H1 (cell line): Measurements from ENCODE around the gene OPA3. TPM values are rescaled to one million over a fixed set of nuclear protein-coding genes. Genes with fewer than 3 reads are reported as not detected.

Experiments used
- CTCF ChIA-PET: fragments of 300-600 bp; sonication (Branson Sonifier 250); formaldehyde crosslinking; loops from one replicate; lab custom pipeline; 2021; ENCODE audit not compliant: partially characterized antibody; lab: Charles Lee
- POLR2A ChIA-PET: fragments of 300-600 bp; sonication (Branson Sonifier 250); formaldehyde crosslinking; loops from one replicate; lab custom pipeline; 2021; ENCODE audit warnings: inconsistent platforms; ENCODE audit not compliant: partially characterized antibody; lab: Charles Lee
- DNase-seq, 2 experiments: peaks; one replicate each; pipeline versions ENCODE4 v3.0.0 to v3.0.0-alpha.2; 2010 to 2022; ENCODE audit warnings: low spot score in 2 of 2, low read depth in 1 of 2, mixed read lengths in 1 of 2
- FAIRE-seq: peaks from 2 replicates; lab custom pipeline; 2011; peaks lifted over from hg19 to GRCh38; lab: Jason Lieb, UNC
- H2AFZ ChIP-seq: 2 replicates; pipeline ENCODE4 v1.8.1; 2012; ENCODE audit warnings: low read length, inconsistent platforms
- H2AK5ac ChIP-seq: 2 replicates; pipeline ENCODE4 v1.6.1; 2013; ENCODE audit warnings: low read depth, low read length
- H2BK120ac ChIP-seq: replicated peaks from 2 replicates; pipeline ENCODE3; 2013; ENCODE audit warnings: low read depth, low read length, inconsistent platforms
- H2BK12ac ChIP-seq: 2 replicates; pipeline ENCODE4 v1.6.1; 2013; ENCODE audit warnings: low read depth, low read length
- H2BK15ac ChIP-seq: 2 replicates; pipeline ENCODE4 v1.6.1; 2013; ENCODE audit warnings: low read length
- H2BK20ac ChIP-seq: 2 replicates; pipeline ENCODE4 v1.6.1; 2013; ENCODE audit warnings: low read length
- H2BK5ac ChIP-seq: 2 replicates; pipeline ENCODE4 v1.6.1; 2013; ENCODE audit warnings: low read depth, low read length
- H3K14ac ChIP-seq: 2 replicates; pipeline ENCODE4 v1.6.1; 2013; ENCODE audit warnings: inconsistent platforms; ENCODE audit not compliant: insufficient read length
- H3K18ac ChIP-seq: 2 replicates; pipeline ENCODE4 v1.6.1; 2013; ENCODE audit warnings: low read length; ENCODE audit errors: extremely low read depth
- H3K23ac ChIP-seq: 2 replicates; pipeline ENCODE4 v1.6.1; 2013; ENCODE audit warnings: inconsistent platforms; ENCODE audit not compliant: insufficient read length
- H3K23me2 ChIP-seq: 2 replicates; pipeline ENCODE4 v1.6.1; 2013; ENCODE audit warnings: low read depth, low read length
- H3K27ac ChIP-seq: 2 replicates; pipeline ENCODE4 v1.6.1; 2011; ENCODE audit warnings: low read depth, low read length, inconsistent platforms
- H3K27me3 ChIP-seq, 4 experiments: replicated peaks in 1 of 4; 1 replicate in 1 of 4; 2 replicates in 3 of 4; pipeline versions ENCODE4 v1.6.1 to v1.8.1; 2011 to 2013; ENCODE audit warnings: low read length in 3 of 4, mild to moderate bottlenecking in 3 of 4, inconsistent platforms in 2 of 4, mixed read lengths in 2 of 4, moderate library complexity in 1 of 4; ENCODE audit not compliant: control insufficient read depth in 3 of 4, insufficient read depth in 3 of 4; ENCODE audit errors: extremely low read depth in 1 of 4
- H3K36me3 ChIP-seq, 4 experiments: 2 replicates each; pipeline versions ENCODE4 v1.6.1 to v1.8.1; 2011 to 2013; ENCODE audit warnings: mild to moderate bottlenecking in 4 of 4, low read length in 3 of 4, moderate library complexity in 2 of 4, control low read depth in 1 of 4, inconsistent platforms in 1 of 4; ENCODE audit not compliant: insufficient read depth in 4 of 4, control insufficient read depth in 2 of 4
- H3K4ac ChIP-seq: replicated peaks from 2 replicates; pipeline ENCODE3; 2013; ENCODE audit warnings: low read length, low read depth, mixed read lengths, inconsistent platforms; ENCODE audit not compliant: insufficient read length
- H3K4me1 ChIP-seq, 4 experiments: replicated peaks in 1 of 4; 1 replicate in 1 of 4; 2 replicates in 3 of 4; pipeline versions ENCODE4 v1.6.1 to v1.8.1; 2011 to 2013; ENCODE audit warnings: low read length in 3 of 4, inconsistent platforms in 2 of 4, mixed read lengths in 1 of 4; ENCODE audit not compliant: insufficient read depth in 4 of 4, control insufficient read depth in 3 of 4
- H3K4me2 ChIP-seq, 2 experiments: 2 replicates each; pipeline versions ENCODE4 v1.6.1 to v1.8.1; 2011 to 2013; ENCODE audit warnings: low read depth in 2 of 2, low read length in 2 of 2, control low read depth in 1 of 2, inconsistent platforms in 1 of 2, mild to moderate bottlenecking in 1 of 2; ENCODE audit not compliant: insufficient read depth in 1 of 2
- H3K4me3 ChIP-seq, 4 experiments: fragments of 200-600, 300-600 bp in 1 of 4; sonication (generic), shearing (Covaris generic), sonication (Bioruptor Twin) in 1 of 4; 2 replicates each; pipeline versions ENCODE4 v1.5.1 to v1.8.1; 2011 to 2016; ENCODE audit warnings: low read length in 4 of 4, low read depth in 3 of 4, control low read depth in 2 of 4, inconsistent platforms in 2 of 4, mild to moderate bottlenecking in 2 of 4, mixed read lengths in 1 of 4, moderate library complexity in 1 of 4; ENCODE audit not compliant: insufficient read depth in 2 of 4; ENCODE audit errors: extremely low read depth in 1 of 4
- H3K56ac ChIP-seq: replicated peaks from 2 replicates; pipeline ENCODE3; 2013; ENCODE audit warnings: low read depth, mild to moderate bottlenecking, mixed read lengths, low read length, inconsistent platforms; ENCODE audit not compliant: insufficient read length
- H3K79me1 ChIP-seq: 2 replicates; pipeline ENCODE4 v1.6.1; 2013; ENCODE audit warnings: low read depth, low read length, control low read depth
- H3K79me2 ChIP-seq, 2 experiments: 2 replicates each; pipeline versions ENCODE4 v1.6.1 to v1.8.1; 2012 to 2013; ENCODE audit warnings: low read length in 2 of 2, mild to moderate bottlenecking in 2 of 2, inconsistent platforms in 1 of 2; ENCODE audit not compliant: insufficient read depth in 2 of 2, control insufficient read depth in 1 of 2
- H3K9ac ChIP-seq, 4 experiments: replicated peaks in 1 of 4; 1 replicate in 1 of 4; 2 replicates in 3 of 4; pipeline versions ENCODE4 v1.6.1 to v1.8.1; 2011 to 2013; ENCODE audit warnings: low read depth in 3 of 4, low read length in 3 of 4, control low read depth in 2 of 4, mild to moderate bottlenecking in 2 of 4, moderate library complexity in 2 of 4, inconsistent platforms in 1 of 4; ENCODE audit errors: extremely low read depth in 1 of 4
- H3K9me3 ChIP-seq, 2 experiments: 2 replicates each; pipeline versions ENCODE4 v1.6.1 to v1.8.1; 2012 to 2013; ENCODE audit warnings: mild to moderate bottlenecking in 2 of 2, moderate library complexity in 2 of 2, control low read depth in 1 of 2, inconsistent platforms in 1 of 2, low read depth in 1 of 2, low read length in 1 of 2, mixed read lengths in 1 of 2; ENCODE audit not compliant: insufficient read depth in 2 of 2
- H4K20me1 ChIP-seq, 2 experiments: replicated peaks in 1 of 2; 2 replicates each; pipeline versions ENCODE3 to v1.8.1; 2011 to 2013; ENCODE audit warnings: inconsistent platforms in 2 of 2, low read length in 2 of 2, mild to moderate bottlenecking in 1 of 2; ENCODE audit not compliant: insufficient read depth in 2 of 2, control insufficient read depth in 1 of 2
- H4K5ac ChIP-seq: 2 replicates; pipeline ENCODE4 v1.6.1; 2013; ENCODE audit warnings: low read length, low read depth, mixed read lengths, inconsistent platforms; ENCODE audit not compliant: insufficient read length
- H4K8ac ChIP-seq: 2 replicates; pipeline ENCODE4 v1.8.0; 2013; ENCODE audit warnings: mild to moderate bottlenecking, moderate library complexity, low read length, inconsistent platforms; ENCODE audit not compliant: insufficient read depth; ENCODE audit errors: extremely low read depth
- H4K91ac ChIP-seq: replicated peaks from 2 replicates; pipeline ENCODE3; 2013; ENCODE audit warnings: low read length, mixed read lengths, inconsistent platforms; ENCODE audit not compliant: insufficient read length
- ASH2L ChIP-seq: fragments of 200-600, 300-600 bp; sonication (generic); IDR thresholded peaks from one replicate; pipeline ENCODE4 v1.7.1; 2017; ENCODE audit warnings: low read length
- EP300 ChIP-seq, 2 experiments: IDR thresholded peaks; 1 replicate in 1 of 2; 2 replicates in 1 of 2; pipeline ENCODE4 v1.6.1; 2011 to 2012; ENCODE audit warnings: low read depth in 2 of 2, low read length in 2 of 2, mild to moderate bottlenecking in 2 of 2, borderline replicate concordance in 1 of 2, inconsistent platforms in 1 of 2, moderate library complexity in 1 of 2
- HDAC2 ChIP-seq, 2 experiments: fragments of 300-600 bp in 1 of 2; sonication (generic) in 1 of 2; IDR thresholded peaks; 2 replicates each; pipeline ENCODE4 v1.6.1; 2011 to 2012; ENCODE audit warnings: low read depth in 2 of 2, low read length in 2 of 2, mild to moderate bottlenecking in 2 of 2, moderate library complexity in 2 of 2, borderline replicate concordance in 1 of 2, inconsistent platforms in 1 of 2
- JUND ChIP-seq: IDR thresholded peaks from 2 replicates; pipeline ENCODE4 v1.6.1; 2011; ENCODE audit warnings: mild to moderate bottlenecking, improper control_type of control experiment, low read length
- PHF8 ChIP-seq: fragments of 200-600 bp; sonication (generic); conservative IDR thresholded peaks from 2 replicates; pipeline ENCODE4 v1.7.1; 2012; ENCODE audit warnings: low read depth, mild to moderate bottlenecking, inconsistent platforms, low read length, moderate library complexity
- SIN3A ChIP-seq, 2 experiments: IDR thresholded peaks in 1 of 2; conservative IDR thresholded peaks in 1 of 2; 2 replicates each; pipeline ENCODE4 v1.6.1; 2011 to 2012; ENCODE audit warnings: low read length in 2 of 2, improper control_type of control experiment in 1 of 2, low read depth in 1 of 2, mild to moderate bottlenecking in 1 of 2
- SIX5 ChIP-seq: IDR thresholded peaks from 2 replicates; pipeline ENCODE4 v1.6.1; 2011; ENCODE audit warnings: mild to moderate bottlenecking, low read depth, low read length
- SP4 ChIP-seq: IDR thresholded peaks from 2 replicates; pipeline ENCODE4 v1.6.1; 2012; ENCODE audit warnings: low read length, inconsistent platforms
- TAF1 ChIP-seq: IDR thresholded peaks from 2 replicates; pipeline ENCODE4 v1.6.1; 2011; ENCODE audit warnings: mild to moderate bottlenecking, low read depth, low read length
- ZNF274 ChIP-seq: IDR thresholded peaks from 2 replicates; pipeline ENCODE4 v1.7.0; 2012; ENCODE audit warnings: low read length, borderline replicate concordance; ENCODE audit errors: extremely low read depth
- WGBS, 2 experiments: shearing (Covaris generic) in 1 of 2; methylation state at CpG; one replicate each; pipeline versions ENCODE4 v1.1.6 to v1.1.7; 2013 to 2015; ENCODE audit warnings: low lambda C conversion rate in 2 of 2, mixed read lengths in 2 of 2, inconsistent platforms in 1 of 2, low coverage in 1 of 2, missing lambda C conversion rate in 1 of 2; ENCODE audit not compliant: insufficient replicate concordance in 2 of 2, insufficient coverage in 1 of 2, insufficient read length in 1 of 2; ENCODE audit errors: extremely low coverage in 1 of 2, missing lambda C conversion rate in 1 of 2; 5-methylcytosine and 5-hydroxymethylcytosine counted together
- polyA plus RNA-seq, 7 experiments: library from polyadenylated mRNA; depleted of rRNA in 3 of 7; stranded (reverse) in 5 of 7; unstranded in 2 of 7; fragments of >200 nt in 5 of 7; fragments of 200-250 nt in 2 of 7; gene quantifications; 1 replicate in 5 of 7; 2 replicates in 1 of 7; 4 replicates in 1 of 7; pipeline versions ENCODE4 v1.2.1 to v1.2.3, GENCODE V29; 2011 to 2013; ENCODE audit warnings: missing spikeins in 2 of 7, mixed read lengths in 2 of 7
- total RNA-seq: library from RNA; stranded (reverse); fragmentation: NEBNext Ultra II Directional; extraction: Animal tissue kit (Norgen Biotek cat#: 25700); gene quantifications from 2 replicates; pipeline ENCODE4 v1.2.1, GENCODE V29; 2021

Gene OPA3
- total and polyA plus RNA-seq, 2 of the 8 experiments (the other 6 are each of a cell fraction or from before 2014, with no cell fraction given), result 12.5 to 14.5 TPM

DNA sequence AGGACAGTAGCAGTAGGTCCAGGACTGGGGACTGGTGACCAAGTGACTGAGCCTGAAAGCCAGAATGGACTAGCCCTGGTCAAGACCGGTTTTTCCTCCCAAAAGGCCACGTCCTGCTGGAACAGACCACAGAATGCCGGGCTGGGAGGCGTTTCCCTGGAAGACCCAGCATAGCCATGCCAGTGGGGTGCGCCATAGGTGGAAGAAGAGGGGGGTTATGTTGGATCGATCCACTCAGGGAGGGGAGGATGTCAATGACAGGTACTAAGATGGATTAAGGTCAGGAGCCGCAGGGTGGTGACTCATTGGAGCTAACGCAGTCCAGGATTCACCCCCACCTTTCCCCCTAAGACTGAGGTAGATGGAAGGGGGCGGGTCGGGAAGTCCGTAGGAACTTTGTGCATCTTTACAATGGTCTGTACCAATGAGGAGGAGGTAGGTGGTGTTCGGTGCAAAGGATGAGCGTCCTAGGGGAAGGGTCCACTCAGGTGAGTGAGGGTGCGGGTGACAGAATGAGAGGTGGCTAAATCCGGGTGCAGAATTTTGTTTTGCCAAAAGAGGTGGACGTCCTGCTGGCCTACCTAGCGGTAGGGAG, 56.4 kb downstream of the OPA3 start:
- peak overlapping the region; percentile 10; the same call in 1 of the 2 replicates for H3K18ac ChIP-seq
- peak overlapping the region; percentile 50; the same call in 1 of the 2 replicates for H2BK12ac ChIP-seq
- H3K9me3 ChIP-seq, result peaks cover 5 to 6% of the 10 kb centered on the region in 2 experiments; a peak in 3 of 4 replicates
- no peak overlapping the region for H2BK120ac ChIP-seq
- peak overlapping the region; percentile 1; the same call in 1 of the 2 replicates for H3K27ac ChIP-seq
- no peak overlapping the region for H3K23ac ChIP-seq
- H3K4ac ChIP-seq, result no peak overlapping the region
- H2BK5ac ChIP-seq, result peak overlapping the region; percentile 41; the same call in 1 of the 2 replicates
- H4K20me1 ChIP-seq, result peaks cover 0 to 12% of the 10 kb centered on the region in 2 experiments
- no peak overlapping the region for H2BK20ac ChIP-seq
- no peak for FAIRE-seq
- no peaks in the 10 kb centered on the region for H3K79me1 ChIP-seq
- 0 out of 2 replicates have a peak overlapping the region, but pooled peaks have one; percentile 13 for H2AFZ ChIP-seq
- DNase-seq, result peak; percentile 50 to 81
- H2AK5ac ChIP-seq, result no peak overlapping the region; the same call in 1 of the 2 replicates
- H4K5ac ChIP-seq, result no peak overlapping the region
- H3K27me3 ChIP-seq, result peaks cover 0 to 5% (median under 1%) of the 10 kb centered on the region in 4 experiments; a peak in 4 of 7 replicates
- CTCF ChIA-PET, result interaction anchor here (0.8 to 2.9 kb wide), 21 partner anchors 10 to 113 kb away, joined by 3 to 22 read pairs (median 4); no protein-coding TSS in a partner anchor
- H3K4me1 ChIP-seq, result peaks cover 0 to 14% (median 9%) of the 10 kb centered on the region in 4 experiments; a peak in 5 of 7 replicates
- H3K4me2 ChIP-seq, result peak overlapping the region; percentile 81 to 98
- H3K79me2 ChIP-seq, result no peaks in the 10 kb centered on the region
- H3K14ac ChIP-seq, result no peak overlapping the region
- H3K56ac ChIP-seq, result no peak overlapping the region
- H4K8ac ChIP-seq, result no peak overlapping the region
- POLR2A ChIA-PET, result interaction anchor here (0.6 to 3.6 kb wide), 19 partner anchors 9 to 125 kb away, joined by 3 to 16 read pairs (median 5); partner anchors contain the start of gene RTN2
- H3K9ac ChIP-seq, result peak overlapping the region in 3 of 4 experiments; percentile 4 to 52 (median 6); a peak in 2 of 7 replicates
- no peak overlapping the region for H4K91ac ChIP-seq
- peaks cover 15% of the 10 kb centered on the region for H3K23me2 ChIP-seq
- WGBS, 2 experiments, result 10% methylated on average over 17 of the region's 17 CpGs; no CpG with 5 or more reads in 1 of the 2 experiments
- peak overlapping the region; percentile 50 to 68 (median 58) for H3K4me3 ChIP-seq
- peak overlapping the region; percentile 93; the same call in 1 of the 2 replicates for H2BK15ac ChIP-seq
- peaks cover 7 to 23% (median 15%) of the 10 kb centered on the region in 4 experiments for H3K36me3 ChIP-seq
- TF ChIP-seq ASH2L (peak; percentile 90), PHF8 (0 out of 2 replicates have a peak, but pooled peaks have one; percentile 6), TAF1 (0 out of 2 replicates have a peak, but pooled peaks have one; percentile 18), HDAC2 (IDR thresholded peaks at IDR 0.05; ENCODE audit: borderline replicate concordance in 1 of 2, low read depth in 2 of 2, low read length in 2 of 2) (0 out of 4 replicates have a peak, but pooled peaks of 1 of the 2 experiments have one; percentile 17), SIX5 (peak; percentile 36), ZNF274 (no peak), EP300 (IDR thresholded peaks at IDR 0.05; ENCODE audit: borderline replicate concordance in 1 of 2, low read depth in 2 of 2, low read length in 2 of 2) (peak in 1 of 2 experiments; percentile 95; a peak in 2 of 3 replicates), SIN3A (conservative IDR thresholded peaks at IDR 0.05 in 1 of 2, IDR thresholded peaks at IDR 0.05 in 1 of 2; ENCODE audit: low read depth in 1 of 2, low read length in 2 of 2) (0 out of 4 replicates have a peak, but pooled peaks of 1 of the 2 experiments have one; percentile 66), JUND (peak; percentile 90), SP4 (no peak)
